Measurements from ENCODE around the gene PRDM10. TPM values are rescaled to one million over a fixed set of nuclear protein-coding genes. Genes with fewer than 3 reads are reported as not detected.

PRDM10 gene
- total and polyA plus RNA-seq, 10 of the 15 experiments (the other 5 are each of a cell fraction or from before 2014, with no cell fraction given) = 0.93 to 6.2 (median 4.1) TPM

GRCh38 chr11:129861702-129862522, 140.7 kb downstream of the PRDM10 start:
- SMC1A ChIA-PET (ENCODE audit: uncharacterized antibody, unreplicated experiment) = interaction anchor here (0.7 kb wide), 1 partner anchor 123 kb away, joined by 3 read pairs; no protein-coding TSS in a partner anchor

More at GRCh38 chr11:129861702-129862522, 140.7 kb downstream of the PRDM10 start:
- no peak overlapping the region for H3K4me2 ChIP-seq (ENCODE audit: control insufficient read depth, insufficient read depth)
- FAIRE-seq (no peak), DNase-seq (ENCODE audit: low read depth, low spot score) (no peak), ATAC-seq (no peak)
- no peak overlapping the region for H2AFZ ChIP-seq (ENCODE audit: control insufficient read depth, low read depth, low read length)
- POLR2A ChIA-PET = no interaction called here
- H3K4me1 ChIP-seq (ENCODE audit: control insufficient read depth, insufficient read depth, low read length) = no peaks in the 10 kb centered on the region
- no peak overlapping the region for H3K9ac ChIP-seq (ENCODE audit: control insufficient read depth, insufficient read depth, low read length)
- no peaks in the 10 kb centered on the region for H3K79me2 ChIP-seq (ENCODE audit: control insufficient read depth, insufficient read depth, low read length)
- H3K27me3 ChIP-seq (replicated peaks in 1 of 2; ENCODE audit: control insufficient read depth in 2 of 2, insufficient read depth in 2 of 2, low read length in 1 of 2) = no peaks in the 10 kb centered on the region
- intact Hi-C loops (cut with micrococcal nuclease; ENCODE audit: unreplicated experiment) = no loop called here
- 97% methylated on average over 16 of the region's 16 CpGs for WGBS (ENCODE audit: insufficient coverage, insufficient replicate concordance, low lambda C conversion rate, missing lambda C conversion rate)
- in situ Hi-C loops (cut with MboI) = no loop called here
- H3K27ac ChIP-seq (ENCODE audit: control insufficient read depth, insufficient read depth) = no peak overlapping the region
- no peak for TF ChIP-seq BMI1 (IDR thresholded peaks at IDR 0.05; ENCODE audit: borderline replicate concordance)
- no peak for TF ChIP-seq YY1 (IDR thresholded peaks at IDR 0.05; ENCODE audit: low read depth, low read length)
- no peak for TF ChIP-seq USF2 (IDR thresholded peaks at IDR 0.05; ENCODE audit: borderline replicate concordance, low read depth, low read length)
- no peak for TF ChIP-seq PML (IDR thresholded peaks at IDR 0.05; ENCODE audit: low read length)
- TF ChIP-seq YBX1 (IDR thresholded peaks at IDR 0.05) = no peak
- TF ChIP-seq E4F1 (IDR thresholded peaks at IDR 0.05; ENCODE audit: borderline replicate concordance, partially characterized antibody) = no peak
- TF ChIP-seq SREBF2 (IDR thresholded peaks at IDR 0.05; ENCODE audit: low read length) = no peak
- no peak for TF ChIP-seq MYC (IDR thresholded peaks at IDR 0.05; ENCODE audit: insufficient read depth, insufficient read length, insufficient replicate concordance, low read length, severe bottlenecking)
- no peak for TF ChIP-seq JUND (IDR thresholded peaks at IDR 0.05; ENCODE audit: low read depth, low read length)
- no peak for TF ChIP-seq IKZF1 (conservative IDR thresholded peaks at IDR 0.05)
- TF ChIP-seq SIX5 (IDR thresholded peaks at IDR 0.05; ENCODE audit: low read depth, low read length, severe bottlenecking) = no peak
- TF ChIP-seq SRF (IDR thresholded peaks at IDR 0.05; ENCODE audit: low read depth in 2 of 2, low read length in 2 of 2) = no peak
- TF ChIP-seq RCOR1 (conservative IDR thresholded peaks at IDR 0.05; ENCODE audit: low read depth, low read length) = no peak
- no peak for TF ChIP-seq TAF1 (IDR thresholded peaks at IDR 0.05; ENCODE audit: borderline replicate concordance, low read depth, low read length)
- TF ChIP-seq MYB (IDR thresholded peaks at IDR 0.05; ENCODE audit: borderline replicate concordance, low read depth, low read length) = no peak
- no peak for TF ChIP-seq SMAD1 (IDR thresholded peaks at IDR 0.05; ENCODE audit: low read depth, partially characterized antibody)
- TF ChIP-seq SMC3 (IDR thresholded peaks at IDR 0.05; ENCODE audit: borderline replicate concordance, low read length) = no peak
- no peak for TF ChIP-seq CBFB (IDR thresholded peaks at IDR 0.05; ENCODE audit: low read depth)
- H3K9me3 ChIP-seq (replicated peaks; ENCODE audit: control insufficient read depth, insufficient read depth, low read length) = no peaks in the 10 kb centered on the region
- H3K4me3 ChIP-seq = no peak overlapping the region
- RAD21 ChIA-PET (ENCODE audit: unreplicated experiment) = no interaction called here
- H4K20me1 ChIP-seq (ENCODE audit: control insufficient read depth, insufficient read depth) = no peaks in the 10 kb centered on the region
- BruUV-seq (replicated peaks) = no TSS peak
- CTCF ChIA-PET = interaction anchor here (0.7 kb wide), 1 partner anchor 174 kb away, joined by 3 read pairs; no protein-coding TSS in a partner anchor
- peaks cover 7 to 11% of the 10 kb centered on the region in 2 experiments; a peak in 3 of 4 replicates for H3K36me3 ChIP-seq (ENCODE audit: control insufficient read depth in 2 of 2, insufficient read depth in 2 of 2, low read length in 1 of 2)

Data from GM12878 (cell line).